H1 (cell line): ENCODE measurements around the gene ZSCAN10. TPM values are rescaled to one million over a fixed set of nuclear protein-coding genes. Genes with fewer than 3 reads are reported as not detected.

Source experiments
- CHD7 ChIP-seq: fragments of 300-600 bp; sonication (generic); IDR thresholded peaks from 2 replicates; pipeline ENCODE4 v1.7.1; 2012; ENCODE audit warnings: low read length, moderate library complexity, mild to moderate bottlenecking, inconsistent platforms; ENCODE audit not compliant: insufficient replicate concordance
- CREB1 ChIP-seq: IDR thresholded peaks from 2 replicates; pipeline ENCODE4 v1.6.1; 2012; ENCODE audit warnings: inconsistent platforms
- KDM1A ChIP-seq: fragments of 200-600, 300-600 bp; sonication (generic); IDR thresholded peaks from 2 replicates; pipeline ENCODE4 v1.7.1; 2016; ENCODE audit warnings: mild to moderate bottlenecking, low read length, borderline replicate concordance
- NRF1 ChIP-seq: IDR thresholded peaks from 2 replicates; pipeline ENCODE4 v1.6.1; 2011; ENCODE audit warnings: mild to moderate bottlenecking, low read depth, low read length, improper control_type of control experiment
- RAD21 ChIP-seq, 2 experiments: IDR thresholded peaks in 1 of 2; conservative IDR thresholded peaks in 1 of 2; 2 replicates each; pipeline ENCODE4 v1.6.1; 2011; ENCODE audit warnings: low read depth in 2 of 2, low read length in 2 of 2, improper control_type of control experiment in 1 of 2, inconsistent platforms in 1 of 2, mild to moderate bottlenecking in 1 of 2, moderate library complexity in 1 of 2
- TAF7 ChIP-seq: optimal IDR thresholded peaks from 2 replicates; pipeline ENCODE3; 2011; ENCODE audit warnings: low read depth, mild to moderate bottlenecking, inconsistent platforms, low read length, moderate library complexity, borderline replicate concordance
- polyA plus RNA-seq, 7 experiments: library from polyadenylated mRNA; depleted of rRNA in 3 of 7; stranded (reverse) in 5 of 7; unstranded in 2 of 7; fragments of >200 nt in 5 of 7; fragments of 200-250 nt in 2 of 7; gene quantifications; 1 replicate in 5 of 7; 2 replicates in 1 of 7; 4 replicates in 1 of 7; pipeline versions ENCODE4 v1.2.1 to v1.2.3, GENCODE V29; 2011 to 2013; ENCODE audit warnings: missing spikeins in 2 of 7, mixed read lengths in 2 of 7
- total RNA-seq: library from RNA; stranded (reverse); fragmentation: NEBNext Ultra II Directional; extraction: Animal tissue kit (Norgen Biotek cat#: 25700); gene quantifications from 2 replicates; pipeline ENCODE4 v1.2.1, GENCODE V29; 2021

ZSCAN10 gene
- total and polyA plus RNA-seq, 2 of the 8 experiments (the other 6 are each of a cell fraction or from before 2014, with no cell fraction given): 209 to 314 TPM

- TF ChIP-seq NRF1 (no peak), TAF7 (peak; percentile 81), CHD7 (no peak), KDM1A (no peak), RAD21 (IDR thresholded peaks at IDR 0.05 in 1 of 2, conservative IDR thresholded peaks at IDR 0.05 in 1 of 2; ENCODE audit: low read depth in 2 of 2, low read length in 2 of 2) (no peak), CREB1 (no peak)
- TF ChIP-seq, all 59 proteins: peak for 11
These were observed 822 bp upstream of the ZSCAN10 start (continued) for GRCh38 chr16:3099732-3100499.
